PC-9 (cell line): ENCODE results near the gene KCNN3.

Source experiments
- CTCF ChIP-seq: fragments of 200-600 bp; sonication (generic); conservative IDR thresholded peaks from 2 replicates; pipeline ENCODE4 v1.6.1; 2017; ENCODE audit warnings: mixed run types, antibody characterized with exemption, mild to moderate bottlenecking, moderate library complexity
- EZH2 ChIP-seq: fragments of 200-600 bp; sonication (generic); IDR thresholded peaks from 2 replicates; pipeline ENCODE4 v1.8.0; 2017; ENCODE audit warnings: antibody characterized with exemption, low read depth

DNA sequence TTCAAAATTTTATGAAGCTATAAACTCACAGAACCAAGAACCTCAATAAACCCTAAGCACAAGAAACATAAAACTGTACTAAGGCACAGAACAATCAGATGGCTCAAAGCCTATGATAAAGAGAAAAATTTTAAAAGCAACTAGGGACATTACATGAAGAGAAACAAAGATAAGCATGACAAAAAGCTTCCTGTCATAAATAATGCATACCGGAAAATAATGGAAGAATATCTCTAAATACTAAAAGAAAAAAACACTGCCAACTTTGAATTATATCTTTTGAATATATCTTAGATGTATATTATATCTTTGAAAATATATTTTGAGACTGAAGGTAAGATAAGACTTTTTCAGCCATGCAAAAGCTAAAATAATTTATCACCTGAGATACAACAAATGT lies 21.4 kb upstream of the KCNN3 start:
- TF ChIP-seq CTCF: no peak
- no peak for TF ChIP-seq EZH2
